SK-N-SH treated with all-trans-retinoic acid at 6 μM for 48 hours (cell line): ENCODE measurements around the gene ZFHX3.

Experiments
- ESRRG ChIP-seq: fragments of 250-450 bp; sonication (Bioruptor Pico); IDR thresholded peaks from 2 replicates; pipeline ENCODE4 v1.6.1; 2021; ENCODE audit warnings: mild to moderate bottlenecking
- GLIS3 ChIP-seq: fragments of 250-450 bp; sonication (Bioruptor Pico); IDR thresholded peaks from 2 replicates; pipeline ENCODE4 v1.5.0; 2020; ENCODE audit warnings: mild to moderate bottlenecking, moderate library complexity
- TOX ChIP-seq: fragments of 250-450 bp; sonication (Bioruptor Pico); IDR thresholded peaks from 2 replicates; pipeline ENCODE4 v1.8.0; 2021; ENCODE audit warnings: mild to moderate bottlenecking, moderate library complexity, borderline replicate concordance
- ZFP30 ChIP-seq: fragments of 450-650 bp; formaldehyde crosslinking; IDR thresholded peaks from 2 replicates; pipeline ENCODE4 v1.5.0; 2022; ENCODE audit warnings: mild to moderate bottlenecking, moderate library complexity
- TF ChIP-seq, protein P1 (sequence below): fragments of 250-450 bp; sonication (Bioruptor Pico); IDR thresholded peaks from 2 replicates; pipeline ENCODE4 v1.8.0; 2020; ENCODE audit warnings: mild to moderate bottlenecking, moderate library complexity, borderline replicate concordance
- TF ChIP-seq, protein P2 (sequence below): fragments of 250-450 bp; sonication (Bioruptor Pico); IDR thresholded peaks from 2 replicates; pipeline ENCODE4 v1.5.0; 2020; ENCODE audit warnings: mild to moderate bottlenecking, moderate library complexity

DNA sequence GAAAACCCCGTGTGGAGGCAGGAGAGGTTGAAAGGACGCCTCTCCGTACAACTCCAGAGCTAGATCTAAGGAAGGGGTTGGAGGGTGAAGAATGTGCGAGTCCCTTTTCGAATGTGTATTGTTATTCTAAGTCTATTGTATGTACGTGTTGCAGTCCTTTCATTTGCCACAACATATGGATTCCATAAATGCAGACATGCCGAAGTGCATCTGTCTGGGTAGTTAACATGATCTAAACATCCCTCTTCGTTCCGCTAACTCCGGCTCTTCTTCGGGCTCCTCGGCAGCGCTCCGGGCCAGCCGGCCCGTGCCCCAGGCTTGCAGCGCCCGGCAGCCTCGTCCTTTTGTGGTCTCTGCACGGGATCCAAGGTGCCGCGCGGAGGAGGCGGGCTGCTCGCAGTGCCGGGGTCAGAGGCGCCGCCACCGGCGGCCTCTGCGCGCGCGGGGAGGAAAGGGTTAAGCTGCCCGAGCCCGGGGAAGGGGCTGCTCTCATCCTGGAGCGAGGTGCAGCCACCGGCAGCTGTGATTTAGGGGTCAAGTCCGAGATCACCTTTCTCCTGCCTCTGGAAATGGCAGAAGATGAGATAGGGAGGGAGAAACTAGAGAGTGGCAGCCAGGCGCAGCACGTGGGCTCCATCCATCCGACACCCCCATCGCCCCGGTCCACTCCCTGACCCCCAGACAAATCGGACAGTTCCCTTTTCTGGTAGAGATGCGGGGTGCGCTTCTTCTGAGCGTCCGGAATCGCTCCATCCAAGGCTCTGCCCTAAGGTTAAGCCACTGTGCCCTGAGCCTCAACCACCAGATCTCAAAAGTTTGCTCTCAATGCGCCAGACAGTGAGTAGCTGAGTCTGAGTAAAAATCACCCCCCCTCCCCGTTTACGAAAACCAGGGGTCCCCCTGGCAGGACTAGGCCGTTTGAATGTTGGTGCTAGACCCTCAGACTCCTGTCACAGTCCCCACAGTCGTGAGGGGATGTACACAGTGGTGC lies 15.1 kb upstream of the ZFHX3 start:
- TF ChIP-seq, protein P1, sequence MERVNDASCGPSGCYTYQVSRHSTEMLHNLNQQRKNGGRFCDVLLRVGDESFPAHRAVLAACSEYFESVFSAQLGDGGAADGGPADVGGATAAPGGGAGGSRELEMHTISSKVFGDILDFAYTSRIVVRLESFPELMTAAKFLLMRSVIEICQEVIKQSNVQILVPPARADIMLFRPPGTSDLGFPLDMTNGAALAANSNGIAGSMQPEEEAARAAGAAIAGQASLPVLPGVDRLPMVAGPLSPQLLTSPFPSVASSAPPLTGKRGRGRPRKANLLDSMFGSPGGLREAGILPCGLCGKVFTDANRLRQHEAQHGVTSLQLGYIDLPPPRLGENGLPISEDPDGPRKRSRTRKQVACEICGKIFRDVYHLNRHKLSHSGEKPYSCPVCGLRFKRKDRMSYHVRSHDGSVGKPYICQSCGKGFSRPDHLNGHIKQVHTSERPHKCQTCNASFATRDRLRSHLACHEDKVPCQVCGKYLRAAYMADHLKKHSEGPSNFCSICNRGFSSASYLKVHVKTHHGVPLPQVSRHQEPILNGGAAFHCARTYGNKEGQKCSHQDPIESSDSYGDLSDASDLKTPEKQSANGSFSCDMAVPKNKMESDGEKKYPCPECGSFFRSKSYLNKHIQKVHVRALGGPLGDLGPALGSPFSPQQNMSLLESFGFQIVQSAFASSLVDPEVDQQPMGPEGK (CRISPR knock-in tag) = no peak
- TF ChIP-seq, protein P2, sequence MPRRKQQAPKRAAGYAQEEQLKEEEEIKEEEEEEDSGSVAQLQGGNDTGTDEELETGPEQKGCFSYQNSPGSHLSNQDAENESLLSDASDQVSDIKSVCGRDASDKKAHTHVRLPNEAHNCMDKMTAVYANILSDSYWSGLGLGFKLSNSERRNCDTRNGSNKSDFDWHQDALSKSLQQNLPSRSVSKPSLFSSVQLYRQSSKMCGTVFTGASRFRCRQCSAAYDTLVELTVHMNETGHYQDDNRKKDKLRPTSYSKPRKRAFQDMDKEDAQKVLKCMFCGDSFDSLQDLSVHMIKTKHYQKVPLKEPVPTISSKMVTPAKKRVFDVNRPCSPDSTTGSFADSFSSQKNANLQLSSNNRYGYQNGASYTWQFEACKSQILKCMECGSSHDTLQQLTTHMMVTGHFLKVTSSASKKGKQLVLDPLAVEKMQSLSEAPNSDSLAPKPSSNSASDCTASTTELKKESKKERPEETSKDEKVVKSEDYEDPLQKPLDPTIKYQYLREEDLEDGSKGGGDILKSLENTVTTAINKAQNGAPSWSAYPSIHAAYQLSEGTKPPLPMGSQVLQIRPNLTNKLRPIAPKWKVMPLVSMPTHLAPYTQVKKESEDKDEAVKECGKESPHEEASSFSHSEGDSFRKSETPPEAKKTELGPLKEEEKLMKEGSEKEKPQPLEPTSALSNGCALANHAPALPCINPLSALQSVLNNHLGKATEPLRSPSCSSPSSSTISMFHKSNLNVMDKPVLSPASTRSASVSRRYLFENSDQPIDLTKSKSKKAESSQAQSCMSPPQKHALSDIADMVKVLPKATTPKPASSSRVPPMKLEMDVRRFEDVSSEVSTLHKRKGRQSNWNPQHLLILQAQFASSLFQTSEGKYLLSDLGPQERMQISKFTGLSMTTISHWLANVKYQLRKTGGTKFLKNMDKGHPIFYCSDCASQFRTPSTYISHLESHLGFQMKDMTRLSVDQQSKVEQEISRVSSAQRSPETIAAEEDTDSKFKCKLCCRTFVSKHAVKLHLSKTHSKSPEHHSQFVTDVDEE = no peak
- TF ChIP-seq ESRRG (CRISPR knock-in tag) = no peak
- TF ChIP-seq TOX (CRISPR knock-in tag) = no peak
- TF ChIP-seq ZFP30 (CRISPR knock-in tag) = no peak
- TF ChIP-seq GLIS3 (CRISPR knock-in tag) = no peak
